HTR-8/SVneo (cell line): ENCODE measurements around the gene ZNF607.
A peak's percentile ranks its signal among the peaks of the same experiment; 100 is the strongest.
"Not testable (repeated sequence)": the region's sequence is repeated elsewhere in the genome, so short reads cannot be mapped to it uniquely, and the experiment has no call there.

Experiments used
- DNase-seq: peaks from one replicate; pipeline ENCODE4 v3.0.0; 2011; ENCODE audit warnings: low spot score, mixed read lengths; ENCODE audit not compliant: insufficient read length
- FAIRE-seq: peaks from 2 replicates; lab custom pipeline; 2011; peaks lifted over from hg19 to GRCh38; lab: Jason Lieb, UNC

The ZNF607 gene

DNA sequence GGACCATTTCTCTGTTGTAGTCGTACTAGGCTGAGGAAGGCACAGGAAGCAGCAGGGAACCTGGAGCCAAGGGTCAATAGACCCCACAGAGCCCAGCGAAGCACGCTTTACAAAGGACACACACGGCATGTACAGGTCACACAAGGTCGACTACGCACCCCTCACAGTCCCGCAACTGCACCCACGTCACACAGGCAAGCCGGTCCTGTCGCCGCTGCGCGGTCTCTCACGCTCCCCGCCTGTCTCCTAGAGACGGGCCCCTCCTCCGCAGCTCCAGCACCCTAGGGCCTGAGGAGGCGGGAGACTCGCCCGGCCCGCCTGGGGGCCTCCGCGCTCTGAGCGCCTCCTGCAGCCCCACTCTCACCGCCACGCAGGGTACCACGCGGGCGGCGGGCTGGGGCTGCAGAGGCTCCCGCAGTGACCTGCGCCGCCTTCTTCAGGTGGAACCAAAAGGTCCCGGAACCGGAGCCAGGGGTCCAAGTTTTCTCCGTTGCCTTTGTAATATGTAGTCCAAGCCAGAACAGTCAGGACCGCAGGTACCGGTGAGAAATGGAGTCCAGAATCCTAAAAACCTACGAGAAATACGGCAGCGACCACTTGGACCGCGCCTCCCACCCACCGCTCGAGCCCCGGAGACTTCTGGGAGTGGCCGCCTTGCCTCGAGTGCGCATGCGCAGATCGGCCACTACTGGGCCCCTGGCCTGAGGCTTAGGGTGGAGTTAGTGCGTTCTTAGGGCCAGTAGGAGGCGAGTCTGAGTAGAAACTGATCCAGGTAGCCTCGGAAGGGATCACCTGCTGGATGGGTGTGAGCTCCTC, at the start of gene ZNF607:
Gene ZNF607, minus strand, starts transcription at position 651 of the 816 bp plus-strand sequence. CDS start 8,143 bp downstream, outside the sequence.
- DNase-seq (peak; percentile 97), FAIRE-seq (peak; percentile 70)

GRCh38 chr19:37763488-37763887, 43.9 kb upstream of the ZNF607 start:
- FAIRE-seq (no peak), DNase-seq (no peak)

GRCh38 chr19:37757683-37758082, 38.1 kb upstream of the ZNF607 start:
- not testable (repeated sequence) for FAIRE-seq, DNase-seq

GRCh38 chr19:37738371-37738770, 18.8 kb upstream of the ZNF607 start:
- DNase-seq = no peak
- FAIRE-seq = no peak

DNA sequence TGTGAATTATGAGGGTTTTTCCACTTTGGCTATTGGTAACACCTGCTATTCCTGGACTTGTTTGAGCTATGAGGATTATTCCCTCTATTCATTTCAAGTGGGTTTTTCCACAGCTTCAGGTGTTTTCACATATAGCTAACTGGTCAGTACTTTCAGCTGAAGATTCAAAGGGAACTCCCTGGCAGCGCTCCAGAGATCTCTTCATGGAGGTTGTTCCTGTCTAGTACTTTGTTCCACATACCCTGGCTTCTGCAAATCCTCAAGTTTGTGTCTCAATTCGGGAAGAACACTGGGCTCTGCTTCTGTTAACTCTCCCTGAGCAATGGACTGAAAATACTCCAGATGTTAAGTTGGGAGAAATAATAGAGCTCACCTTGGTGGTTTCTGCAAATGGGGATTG, 5.6 kb upstream of the ZNF607 start:
- FAIRE-seq (no peak), DNase-seq (no peak)

DNA sequence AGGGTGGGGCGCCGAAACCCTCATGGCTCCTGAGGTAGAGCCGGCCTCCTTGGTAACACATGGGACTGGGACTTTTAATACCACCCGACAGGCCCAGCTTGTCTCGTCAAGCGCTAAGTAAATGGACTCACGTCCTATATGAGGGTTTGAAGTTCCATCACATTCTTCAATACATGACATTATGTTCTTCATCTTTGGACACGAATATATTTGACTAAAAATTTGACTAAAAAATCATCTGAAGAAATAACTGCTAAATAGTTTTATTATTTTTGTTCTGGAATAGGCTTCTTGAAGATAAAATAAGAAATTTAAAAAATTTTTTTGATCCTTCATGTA, 335 bp upstream of the ZNF607 start:
- DNase-seq = no peak
- FAIRE-seq = no peak

- DNase-seq = no peak
- no peak for FAIRE-seq
Observed at GRCh38 chr19:37718304-37718703, 1.3 kb downstream of the ZNF607 start.

GRCh38 chr19:37716140-37716539, 3.4 kb downstream of the ZNF607 start:
- no peak for DNase-seq
- no peak for FAIRE-seq

GRCh38 chr19:37706052-37706605, 13.4 kb downstream of the ZNF607 start:
- DNase-seq = no peak
- FAIRE-seq = no peak

DNA sequence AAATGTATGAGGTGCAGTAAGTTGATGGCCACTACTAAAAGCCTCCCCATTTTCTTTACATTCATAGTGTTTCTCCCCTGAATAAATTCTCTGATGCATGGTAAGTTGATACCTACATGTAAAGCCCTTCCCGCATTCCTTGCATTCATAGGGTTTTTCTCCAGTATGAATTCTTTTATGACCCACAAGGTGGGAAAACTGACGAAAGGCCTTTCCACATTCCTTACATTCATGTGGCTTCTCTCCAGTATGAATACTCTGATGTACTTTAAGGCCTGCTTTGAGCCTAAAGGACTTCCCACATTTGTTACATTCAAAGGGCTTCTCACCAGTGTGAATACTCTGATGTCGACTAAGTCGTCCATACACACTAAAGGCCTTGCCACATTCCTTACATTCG, 20.5 kb downstream of the ZNF607 start:
- DNase-seq (no peak), FAIRE-seq (no peak)

DNA sequence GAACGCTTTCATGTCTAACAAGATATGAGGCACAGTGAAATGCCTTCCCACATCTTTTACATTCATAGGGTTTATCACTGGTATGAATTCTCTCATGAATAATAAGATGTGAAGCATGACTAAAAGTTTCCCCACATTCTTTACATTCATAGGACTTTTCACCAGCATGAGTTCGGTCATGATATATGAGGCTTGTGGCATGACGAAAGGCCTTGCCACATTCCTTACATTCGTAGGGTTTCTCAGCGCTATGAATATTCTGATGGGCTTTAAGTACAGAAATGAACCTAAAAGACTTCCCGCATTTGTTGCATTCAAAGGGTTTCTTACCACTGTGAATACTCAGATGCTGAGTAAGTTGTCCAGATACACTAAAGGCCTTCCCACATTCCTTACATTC, 21.3 kb downstream of the ZNF607 start:
- peak; percentile 20 for FAIRE-seq
- DNase-seq = no peak

DNA sequence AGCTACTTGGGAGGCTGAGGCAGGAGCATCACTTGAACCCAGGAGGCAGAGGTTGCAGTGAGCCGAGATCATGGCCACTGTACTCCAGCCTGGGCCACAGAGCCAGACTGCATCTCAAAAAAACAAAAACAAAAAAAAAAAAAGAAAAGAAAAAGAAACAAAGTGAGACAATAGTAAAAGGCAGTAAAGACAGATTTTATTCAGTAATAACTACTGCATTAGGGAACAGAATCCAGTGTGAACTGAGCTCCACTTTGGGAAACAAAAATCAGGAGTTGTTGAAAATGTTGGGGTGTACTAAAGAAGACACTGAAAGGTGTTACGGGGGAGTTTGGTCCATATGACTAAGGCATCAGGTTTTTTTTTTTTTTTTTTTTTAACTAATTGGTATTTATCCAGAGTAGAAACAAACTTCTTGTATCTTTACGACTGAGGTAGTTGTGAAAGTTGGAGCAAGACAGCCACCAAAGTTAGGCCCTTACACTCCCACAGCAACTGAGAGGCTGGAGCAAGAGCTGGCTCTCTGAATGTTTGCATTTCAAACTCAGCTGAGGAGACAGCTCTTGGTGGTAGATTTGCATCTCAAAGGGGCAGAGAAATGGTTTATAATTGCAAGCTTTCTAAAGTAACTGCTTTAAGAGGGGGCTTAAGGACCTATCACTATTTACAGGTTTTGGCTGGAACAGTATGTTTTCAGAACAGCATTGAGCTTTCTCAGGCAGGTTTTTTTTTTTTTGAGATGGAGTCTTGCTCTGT, 24.2 kb downstream of the ZNF607 start:
- DNase-seq = no peak
- no peak for FAIRE-seq

DNA sequence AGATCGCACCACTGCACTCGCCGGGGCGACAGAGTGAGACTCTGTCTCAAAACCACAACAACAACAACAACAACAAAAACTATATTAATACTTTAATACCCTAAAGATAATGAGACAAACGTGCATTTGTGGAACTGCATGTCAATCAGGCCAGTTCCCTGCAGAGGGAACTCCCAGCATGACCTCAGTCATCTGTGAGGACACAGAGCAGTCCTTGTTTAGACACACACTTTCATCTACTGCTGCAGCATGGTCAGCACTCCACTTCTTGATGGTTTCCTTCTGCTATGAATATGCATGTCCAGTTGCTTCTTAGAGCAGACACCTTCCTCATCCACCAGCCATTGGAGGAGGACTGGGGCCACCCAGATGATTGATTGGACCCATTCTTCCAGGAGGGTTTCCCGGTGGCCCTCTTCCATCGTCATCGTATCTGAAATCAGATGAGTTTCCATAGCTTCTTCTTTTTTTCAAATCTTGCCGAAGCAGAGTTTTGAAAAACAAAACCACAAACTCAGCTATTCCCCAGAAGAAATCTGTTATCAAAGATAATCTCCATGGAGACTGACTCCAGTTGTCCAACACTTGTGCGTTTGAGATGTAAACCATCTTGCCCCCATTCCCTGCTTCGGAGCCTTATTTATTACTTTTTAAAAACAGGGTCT, 26.5 kb downstream of the ZNF607 start:
- DNase-seq (no peak), FAIRE-seq (no peak)

GRCh38 chr19:37691881-37692504, 27.6 kb downstream of the ZNF607 start:
- FAIRE-seq (peak; percentile 68), DNase-seq (peak; percentile 34)

- FAIRE-seq (no peak), DNase-seq (no peak)
Observed at GRCh38 chr19:37683520-37683919, 36.0 kb downstream of the ZNF607 start.

DNA sequence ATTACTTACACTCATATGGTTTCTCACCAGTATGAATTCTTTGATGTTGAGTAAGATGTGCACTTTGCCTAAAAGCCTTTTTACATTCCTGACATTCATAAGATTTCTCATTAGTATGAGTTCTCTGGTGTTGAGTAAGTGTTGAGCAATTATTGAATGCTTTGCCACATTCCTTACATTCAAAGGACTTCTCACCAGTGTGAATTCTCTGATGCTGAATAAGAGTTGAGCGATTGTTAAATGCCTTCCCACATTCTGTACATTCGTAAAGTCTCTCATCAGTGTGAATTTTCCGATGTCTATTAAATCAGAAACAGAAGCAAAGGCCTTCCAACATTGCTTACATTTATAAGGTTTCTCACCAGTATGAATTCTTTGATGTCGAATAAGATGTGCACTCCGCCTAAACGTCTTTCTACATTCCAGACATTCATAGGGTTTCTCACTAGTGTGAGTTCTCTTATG, 50.1 kb downstream of the ZNF607 start:
- DNase-seq (no peak), FAIRE-seq (no peak)

GRCh38 chr19:37657157-37657556, 62.4 kb downstream of the ZNF607 start:
- not testable (repeated sequence) for DNase-seq, FAIRE-seq

DNA sequence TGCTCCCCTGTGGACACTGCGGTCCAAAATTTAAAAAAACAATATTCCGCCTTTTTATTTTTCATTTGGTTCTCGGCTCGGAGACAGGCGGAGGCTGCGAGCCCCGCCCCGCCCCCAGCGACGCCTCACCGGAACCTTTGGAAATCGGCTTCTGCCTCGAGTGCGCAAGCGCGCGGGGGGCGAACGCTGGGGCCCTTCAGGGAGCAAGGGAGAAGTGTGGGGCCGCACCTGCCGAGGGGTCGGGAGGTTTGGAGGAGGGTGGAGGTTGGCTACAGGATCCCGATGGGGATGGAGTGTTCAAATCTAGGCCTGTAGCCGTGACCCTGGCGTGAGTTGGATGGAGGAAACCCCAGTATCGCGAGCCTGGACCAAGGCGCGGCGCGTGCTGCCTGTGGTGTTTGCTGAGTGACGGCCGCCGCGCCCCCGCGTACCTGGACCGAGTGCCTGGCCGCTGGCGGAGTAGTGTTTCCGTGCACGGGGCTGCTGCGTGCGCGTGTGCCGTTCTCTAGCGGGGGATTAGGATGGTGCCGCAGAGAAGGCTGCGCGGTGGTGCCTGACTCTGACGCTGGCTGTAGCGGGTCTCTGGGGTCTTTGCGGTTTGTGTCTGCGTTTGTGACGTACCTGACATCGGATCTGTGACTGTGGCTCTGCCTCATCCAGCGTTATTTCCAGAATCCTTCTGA, 63.7 kb downstream of the ZNF607 start:
- DNase-seq (peak; percentile 82), FAIRE-seq (peak; percentile 80)

DNA sequence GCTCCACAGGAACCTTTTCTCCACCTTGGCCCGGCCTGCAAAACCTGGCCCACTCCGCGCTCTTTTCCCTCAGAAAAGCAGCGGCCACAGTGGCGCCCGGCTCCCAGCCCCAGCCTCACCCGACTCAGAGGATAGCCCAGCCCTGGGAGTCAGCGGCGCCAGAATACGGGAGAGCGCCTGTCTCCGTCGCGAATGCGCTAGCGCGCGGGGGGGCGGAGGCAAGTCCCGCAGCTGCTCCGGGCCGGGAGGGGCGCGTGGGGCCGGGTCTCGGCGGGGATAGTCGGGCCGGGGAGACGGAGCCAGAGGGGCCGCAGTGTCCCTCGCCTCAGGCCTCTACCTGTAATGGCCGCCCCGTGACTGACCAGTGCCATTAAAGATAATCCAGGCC, 64.3 kb downstream of the ZNF607 start, which contains the start of gene ZFP30:
Gene ZFP30, minus strand, starts transcription at position 165 of the 388 bp plus-strand sequence. CDS start 7,643 bp downstream, outside the sequence.
- DNase-seq = peak; percentile 75

More for the DNA sequence above, 64.3 kb downstream of the ZNF607 start, which contains the start of gene ZFP30:
- no peak for FAIRE-seq
